Activated CD4-positive, alpha-beta T cell treated with anti-CD3 and anti-CD28 coated beads, Interleukin-2, Interleukin-4, amounts not matched to agents 100 ng/mL and 50 ng/mL, durations not matched to agents 16 hours and 8 hours (primary cell): ENCODE data around the gene GPR149.
A peak's percentile ranks its signal among the peaks of the same experiment; 100 is the strongest.
"Not testable (repeated sequence)": the region's sequence is repeated elsewhere in the genome, so short reads cannot be mapped to it uniquely, and the experiment has no call there.

Experiments
- DNase-seq: peaks from one replicate; pipeline ENCODE4 v3.0.0-alpha.2; 2020; ENCODE audit warnings: low spot score

The GPR149 gene

GRCh38 chr3:154430014-154430413 lies at the start of gene GPR149:
Gene GPR149, minus strand, starts transcription at chr3:154430190. Its CDS starts 575 bp downstream, at chr3:154429615.
- DNase-seq, result no peak

- no peak for DNase-seq
These were observed 43.8 kb upstream of the GPR149 start for GRCh38 chr3:154473769-154474168.

- DNase-seq, result no peak
These were observed 39.6 kb upstream of the GPR149 start for GRCh38 chr3:154469585-154469984.

- no peak for DNase-seq
These were observed 34.6 kb upstream of the GPR149 start for GRCh38 chr3:154464440-154465190.

GRCh38 chr3:154458560-154458959 lies 28.6 kb upstream of the GPR149 start:
- no peak for DNase-seq

GRCh38 chr3:154439081-154439480 lies 9.1 kb upstream of the GPR149 start:
- not testable (repeated sequence) for DNase-seq

GRCh38 chr3:154431043-154431442 lies 1.1 kb upstream of the GPR149 start:
- DNase-seq, result no peak

- DNase-seq, result no peak
These were observed 1.4 kb downstream of the GPR149 start for GRCh38 chr3:154428286-154429206.

- DNase-seq, result no peak
These were observed 2.2 kb downstream of the GPR149 start for GRCh38 chr3:154427685-154428285.

GRCh38 chr3:154422694-154423093 lies 7.3 kb downstream of the GPR149 start:
- DNase-seq, result no peak

GRCh38 chr3:154421083-154421482 lies 8.9 kb downstream of the GPR149 start:
- no peak for DNase-seq

GRCh38 chr3:154398084-154398967 lies 31.7 kb downstream of the GPR149 start:
- peak; percentile 38 for DNase-seq

- no peak for DNase-seq
These were observed 40.1 kb downstream of the GPR149 start for GRCh38 chr3:154389861-154390260.

- DNase-seq, result no peak
These were observed 45.5 kb downstream of the GPR149 start for GRCh38 chr3:154384479-154384878.

- DNase-seq, result no peak
These were observed 51.7 kb downstream of the GPR149 start for GRCh38 chr3:154378311-154378710.

- no peak for DNase-seq
These were observed 62.8 kb downstream of the GPR149 start for GRCh38 chr3:154367221-154367620.

- DNase-seq, result no peak
These were observed 65.1 kb downstream of the GPR149 start for GRCh38 chr3:154364849-154365248.

- DNase-seq, result no peak
These were observed 68.9 kb downstream of the GPR149 start for GRCh38 chr3:154361099-154361498.

GRCh38 chr3:154356009-154356408 lies 74.0 kb downstream of the GPR149 start:
- no peak for DNase-seq

- DNase-seq, result no peak
These were observed 80.8 kb downstream of the GPR149 start for GRCh38 chr3:154349223-154349622.

- DNase-seq, result no peak
These were observed 84.4 kb downstream of the GPR149 start for GRCh38 chr3:154345422-154346122.
